HepG2 (cell line): Measurements from ENCODE around the gene TEX55. TPM values are rescaled to one million over a fixed set of nuclear protein-coding genes. Genes with fewer than 3 reads are reported as not detected.

Experiments
- ATAC-seq: fragments of 200-7000 bp; cut with Tn5 transposase; 3 replicates; pipeline ENCODE4 v1.9.1; 2020; ENCODE audit warnings: mild to moderate bottlenecking, moderate library complexity
- BruUV-seq: library from RNA; stranded (reverse); fragments of 400-500 nt; replicated peaks from 2 replicates; lab custom pipeline; 2021; lab: Mats Ljungman, UMichigan
- CTCF ChIA-PET: fragments of 300-600 bp; formaldehyde crosslinking; extraction: SDS; loops from one replicate; lab custom pipeline; 2021; ENCODE audit warnings: low total read pairs, inconsistent platforms, low intra/inter-chr PET ratio; lab: Yijun Ruan, JAX
- POLR2A ChIA-PET: fragments of 350-600 bp; sonication (Branson Sonifier 250); formaldehyde crosslinking; loops from one replicate; lab custom pipeline; 2020; ENCODE audit warnings: antibody characterized with exemption, inconsistent platforms; lab: Yijun Ruan, JAX
- DNase-seq: peaks from one replicate; pipeline ENCODE4 v3.0.0-alpha.2; 2015; ENCODE audit warnings: low spot score
- FAIRE-seq: peaks from 3 replicates; lab custom pipeline; 2011; peaks lifted over from hg19 to GRCh38; lab: Jason Lieb, UNC
- H2AFZ ChIP-seq: one replicate; pipeline ENCODE4 v1.6.1; 2011; ENCODE audit warnings: low read length, inconsistent platforms
- H3K27ac ChIP-seq: fragments of 300-600 bp; 3 replicates; pipeline ENCODE4 v1.8.0; 2011; ENCODE audit warnings: mixed run types, mild to moderate bottlenecking, mixed read lengths, low read length, inconsistent platforms; ENCODE audit not compliant: insufficient read depth; ENCODE audit errors: extremely low read length
- H3K27me3 ChIP-seq, 2 experiments: fragments of 200-600 bp in 1 of 2; 2 replicates in 1 of 2; 3 replicates in 1 of 2; pipeline versions ENCODE4 v1.6.0 to v1.8.0; 2011; ENCODE audit warnings: low read length in 2 of 2, mild to moderate bottlenecking in 2 of 2, moderate library complexity in 2 of 2, inconsistent platforms in 1 of 2; ENCODE audit not compliant: insufficient read depth in 2 of 2, control insufficient read depth in 1 of 2
- H3K36me3 ChIP-seq, 2 experiments: fragments of 200-600 bp in 1 of 2; replicated peaks in 1 of 2; 2 replicates in 1 of 2; 3 replicates in 1 of 2; pipeline versions ENCODE4 v1.5.1 to v1.8.0; 2011; ENCODE audit warnings: low read length in 2 of 2, inconsistent platforms in 1 of 2; ENCODE audit not compliant: insufficient read depth in 2 of 2, control insufficient read depth in 1 of 2
- H3K4me1 ChIP-seq: 2 replicates; pipeline ENCODE4 v1.5.1; 2012; ENCODE audit warnings: low read length, inconsistent platforms; ENCODE audit not compliant: insufficient read depth
- H3K4me2 ChIP-seq: 2 replicates; pipeline ENCODE4 v1.6.0; 2011; ENCODE audit warnings: low read depth, low read length, inconsistent platforms
- H3K4me3 ChIP-seq, 3 experiments: fragments of 200-600 bp in 1 of 3; sonication (generic), shearing (Covaris generic) in 1 of 3; replicated peaks in 1 of 3; 2 replicates each; pipeline ENCODE4 v1.5.1; 2011 to 2016; ENCODE audit warnings: low read length in 3 of 3, inconsistent platforms in 2 of 3, low read depth in 2 of 3, mild to moderate bottlenecking in 2 of 3, control low read depth in 1 of 3, mixed read lengths in 1 of 3; ENCODE audit not compliant: insufficient read depth in 1 of 3
- H3K79me2 ChIP-seq: one replicate; pipeline ENCODE4 v1.6.1; 2011; ENCODE audit warnings: low read length, inconsistent platforms; ENCODE audit not compliant: insufficient read depth
- H3K9ac ChIP-seq: 2 replicates; pipeline ENCODE4 v1.6.0; 2011; ENCODE audit warnings: mild to moderate bottlenecking, low read depth, low read length, inconsistent platforms; ENCODE audit not compliant: insufficient read depth
- H3K9me3 ChIP-seq: 2 replicates; pipeline ENCODE4 v1.5.1; 2012; ENCODE audit warnings: mild to moderate bottlenecking, low read length
- H4K20me1 ChIP-seq: 2 replicates; pipeline ENCODE4 v1.6.0; 2011; ENCODE audit warnings: inconsistent platforms, mild to moderate bottlenecking, low read length, moderate library complexity; ENCODE audit not compliant: insufficient read depth
- GPN1 ChIP-seq: sonication (generic); formaldehyde crosslinking; IDR thresholded peaks from 2 replicates; pipeline ENCODE4 v1.5.1; 2020; ENCODE audit warnings: missing genetic modification reagents, borderline replicate concordance
- IKZF4 ChIP-seq: sonication (generic); formaldehyde crosslinking; IDR thresholded peaks from 2 replicates; pipeline ENCODE4 v1.5.1; 2020; ENCODE audit warnings: borderline replicate concordance, mild to moderate bottlenecking, low read depth, missing genetic modification reagents; ENCODE audit errors: not compliant biosample characterization
- POLR2AphosphoS2 ChIP-seq: IDR thresholded peaks from 2 replicates; pipeline ENCODE4 v1.6.1; 2011; ENCODE audit warnings: low read depth, low read length, improper control_type of control experiment
- PRMT3 ChIP-seq: sonication (generic); formaldehyde crosslinking; IDR thresholded peaks from 2 replicates; pipeline ENCODE4 v1.8.1; 2022; ENCODE audit warnings: low read depth, mild to moderate bottlenecking, moderate library complexity, missing genetic modification reagents, borderline replicate concordance
- RFXAP ChIP-seq: sonication (generic); formaldehyde crosslinking; IDR thresholded peaks from 2 replicates; pipeline ENCODE4 v1.4.0; 2020; ENCODE audit warnings: missing genetic modification reagents, borderline replicate concordance
- SAFB2 ChIP-seq: sonication (generic); formaldehyde crosslinking; IDR thresholded peaks from 2 replicates; pipeline ENCODE4 v1.5.1; 2020; ENCODE audit warnings: missing genetic modification reagents, low read depth, mild to moderate bottlenecking, borderline replicate concordance
- SAP130 ChIP-seq: IDR thresholded peaks from 2 replicates; pipeline ENCODE4 v1.6.1; 2016; ENCODE audit warnings: low read depth
- SIN3A ChIP-seq: IDR thresholded peaks from 2 replicates; pipeline ENCODE4 v1.6.1; 2011; ENCODE audit warnings: low read depth, mild to moderate bottlenecking, control low read depth, low read length, borderline replicate concordance
- TCF12 ChIP-seq, 2 experiments: fragments of 450-650 bp in 1 of 2; sonication (generic) in 1 of 2; formaldehyde crosslinking in 1 of 2; IDR thresholded peaks; 2 replicates each; pipeline versions ENCODE4 v1.6.1 to v1.8.0; 2017 to 2022; ENCODE audit warnings: antibody characterized with exemption in 1 of 2, mild to moderate bottlenecking in 1 of 2, missing genetic modification reagents in 1 of 2, moderate library complexity in 1 of 2
- ZMYM2 ChIP-seq: sonication (generic); formaldehyde crosslinking; IDR thresholded peaks from 2 replicates; pipeline ENCODE4 v1.8.0; 2022; ENCODE audit warnings: mild to moderate bottlenecking, missing genetic modification reagents
- ZNF121 ChIP-seq: sonication (generic); formaldehyde crosslinking; IDR thresholded peaks from 2 replicates; pipeline ENCODE4 v1.5.0; 2020; ENCODE audit warnings: mild to moderate bottlenecking, missing genetic modification reagents
- ZNF207 ChIP-seq: fragments of 450-650 bp; IDR thresholded peaks from 2 replicates; pipeline ENCODE4 v1.6.1; 2016; ENCODE audit warnings: antibody characterized with exemption, borderline replicate concordance
- WGBS: methylation state at CpG from one replicate; pipeline ENCODE4 v1.1.6; 2017; ENCODE audit warnings: low lambda C conversion rate; 5-methylcytosine and 5-hydroxymethylcytosine counted together
- in situ Hi-C: cut with HindIII; loops from 2 replicates; pipeline ENCODE4 v1.10.0; 2017; ENCODE audit warnings: low pct_unique_long_range_greater_than_20kb; ENCODE audit not compliant: extremely low pct_ligation_motif_present
- intact Hi-C: fragments of 100-400 bp; cut with micrococcal nuclease; formaldehyde crosslinking; loops from one replicate; pipeline ENCODE4 v1.10.0; 2022; ENCODE audit not compliant: unreplicated experiment
- polyA plus RNA-seq, 8 experiments: library from polyadenylated mRNA; depleted of rRNA in 3 of 8; stranded (reverse) in 7 of 8; unstranded in 1 of 8; fragments of >200 nt; fragmentation: Illumina TruSeq in 4 of 8; extraction: Trizol in 4 of 8; gene quantifications; 2 replicates each; pipeline versions ENCODE4 v1.2.1 to v1.2.3, GENCODE V29; 2011 to 2016; ENCODE audit warnings: low read depth in 4 of 8, missing spikeins in 1 of 8, mixed read lengths in 1 of 8; ENCODE audit not compliant: insufficient read depth in 1 of 8
- total RNA-seq, 5 experiments: library from RNA; depleted of rRNA; stranded (reverse); fragments of >200 nt; fragmentation: Illumina TruSeq; extraction: Trizol; gene quantifications; 2 replicates each; pipeline ENCODE4 v1.2.3, GENCODE V29; 2016; ENCODE audit warnings: low read depth in 1 of 5
- TF ChIP-seq, protein P1 (sequence below): sonication (generic); formaldehyde crosslinking; IDR thresholded peaks from 2 replicates; pipeline ENCODE4 v1.4.0; 2020; ENCODE audit warnings: missing genetic modification reagents, borderline replicate concordance
- TF ChIP-seq, protein P2 (sequence below): sonication (generic); formaldehyde crosslinking; IDR thresholded peaks from 2 replicates; pipeline ENCODE4 v1.5.1; 2020; ENCODE audit warnings: missing genetic modification reagents, mild to moderate bottlenecking, borderline replicate concordance
- TF ChIP-seq, protein P3 (sequence below), 2 experiments: IDR thresholded peaks; 2 replicates each; pipeline ENCODE4 v1.6.1; 2011 to 2012; ENCODE audit warnings: low read length in 2 of 2, borderline replicate concordance in 1 of 2, low read depth in 1 of 2, mild to moderate bottlenecking in 1 of 2, moderate library complexity in 1 of 2

The TEX55 gene
- total and polyA plus RNA-seq, 2 of the 13 experiments (the other 11 are each of a cell fraction or from before 2014, with no cell fraction given) = not detected

DNA sequence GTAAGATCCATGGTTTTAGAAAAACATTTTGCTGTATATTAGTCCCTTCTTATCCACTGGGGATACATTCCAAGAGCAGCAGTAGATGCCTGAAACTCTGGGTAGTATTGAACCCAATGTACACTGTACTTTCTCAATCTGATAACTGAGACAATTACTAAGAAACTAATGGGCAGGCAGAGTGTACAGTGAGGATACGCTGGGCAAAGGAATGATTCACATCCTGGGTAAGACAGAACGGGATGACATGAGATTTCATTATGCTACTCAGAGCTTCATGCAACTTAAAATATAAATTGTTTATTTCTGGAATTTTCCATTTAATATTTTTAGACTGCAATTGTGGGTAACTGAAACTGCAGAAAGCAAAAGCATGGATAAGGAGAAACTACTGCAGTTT lies 46.2 kb upstream of the TEX55 start:
- Histone ChIP-seq H2AFZ (no peak overlapping the region), H3K9ac (no peak overlapping the region), H3K9me3 (no peaks in the 10 kb centered on the region), H3K36me3 (no peaks in the 10 kb centered on the region), H3K79me2 (no peaks in the 10 kb centered on the region), H3K4me2 (no peak overlapping the region), H4K20me1 (no peaks in the 10 kb centered on the region), H3K4me1 (no peaks in the 10 kb centered on the region), H3K4me3 (no peak overlapping the region), H3K27me3 (no peaks in the 10 kb centered on the region), H3K27ac (no peak overlapping the region)
- FAIRE-seq (no peak), ATAC-seq (no peak), DNase-seq (no peak)
- CTCF ChIA-PET = no interaction called here
- BruUV-seq = no TSS peak
- POLR2A ChIA-PET = no interaction called here
- TF ChIP-seq PRMT3 (CRISPR knock-in tag) (no peak), ZNF121 (CRISPR knock-in tag) (no peak), TCF12 (IDR thresholded peaks at IDR 0.05) (no peak), TCF12 (CRISPR knock-in tag; IDR thresholded peaks at IDR 0.05) (no peak), RFXAP (CRISPR knock-in tag) (no peak), ZMYM2 (CRISPR knock-in tag) (no peak), SAFB2 (CRISPR knock-in tag) (no peak), GPN1 (no peak), IKZF4 (CRISPR knock-in tag) (no peak), SIN3A (no peak), SAP130 (no peak), ZNF207 (no peak), POLR2AphosphoS2 (no peak)
- TF ChIP-seq, protein P1, sequence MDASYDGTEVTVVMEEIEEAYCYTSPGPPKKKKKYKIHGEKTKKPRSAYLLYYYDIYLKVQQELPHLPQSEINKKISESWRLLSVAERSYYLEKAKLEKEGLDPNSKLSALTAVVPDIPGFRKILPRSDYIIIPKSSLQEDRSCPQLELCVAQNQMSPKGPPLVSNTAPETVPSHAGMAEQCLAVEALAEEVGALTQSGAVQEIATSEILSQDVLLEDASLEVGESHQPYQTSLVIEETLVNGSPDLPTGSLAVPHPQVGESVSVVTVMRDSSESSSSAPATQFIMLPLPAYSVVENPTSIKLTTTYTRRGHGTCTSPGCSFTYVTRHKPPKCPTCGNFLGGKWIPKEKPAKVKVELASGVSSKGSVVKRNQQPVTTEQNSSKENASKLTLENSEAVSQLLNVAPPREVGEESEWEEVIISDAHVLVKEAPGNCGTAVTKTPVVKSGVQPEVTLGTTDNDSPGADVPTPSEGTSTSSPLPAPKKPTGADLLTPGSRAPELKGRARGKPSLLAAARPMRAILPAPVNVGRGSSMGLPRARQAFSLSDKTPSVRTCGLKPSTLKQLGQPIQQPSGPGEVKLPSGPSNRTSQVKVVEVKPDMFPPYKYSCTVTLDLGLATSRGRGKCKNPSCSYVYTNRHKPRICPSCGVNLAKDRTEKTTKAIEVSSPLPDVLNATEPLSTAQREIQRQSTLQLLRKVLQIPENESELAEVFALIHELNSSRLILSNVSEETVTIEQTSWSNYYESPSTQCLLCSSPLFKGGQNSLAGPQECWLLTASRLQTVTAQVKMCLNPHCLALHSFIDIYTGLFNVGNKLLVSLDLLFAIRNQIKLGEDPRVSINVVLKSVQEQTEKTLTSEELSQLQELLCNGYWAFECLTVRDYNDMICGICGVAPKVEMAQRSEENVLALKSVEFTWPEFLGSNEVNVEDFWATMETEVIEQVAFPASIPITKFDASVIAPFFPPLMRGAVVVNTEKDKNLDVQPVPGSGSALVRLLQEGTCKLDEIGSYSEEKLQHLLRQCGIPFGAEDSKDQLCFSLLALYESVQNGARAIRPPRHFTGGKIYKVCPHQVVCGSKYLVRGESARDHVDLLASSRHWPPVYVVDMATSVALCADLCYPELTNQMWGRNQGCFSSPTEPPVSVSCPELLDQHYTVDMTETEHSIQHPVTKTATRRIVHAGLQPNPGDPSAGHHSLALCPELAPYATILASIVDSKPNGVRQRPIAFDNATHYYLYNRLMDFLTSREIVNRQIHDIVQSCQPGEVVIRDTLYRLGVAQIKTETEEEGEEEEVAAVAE (CRISPR knock-in tag) = no peak
- TF ChIP-seq, protein P2, sequence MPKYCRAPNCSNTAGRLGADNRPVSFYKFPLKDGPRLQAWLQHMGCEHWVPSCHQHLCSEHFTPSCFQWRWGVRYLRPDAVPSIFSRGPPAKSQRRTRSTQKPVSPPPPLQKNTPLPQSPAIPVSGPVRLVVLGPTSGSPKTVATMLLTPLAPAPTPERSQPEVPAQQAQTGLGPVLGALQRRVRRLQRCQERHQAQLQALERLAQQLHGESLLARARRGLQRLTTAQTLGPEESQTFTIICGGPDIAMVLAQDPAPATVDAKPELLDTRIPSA (CRISPR knock-in tag) = no peak
- TF ChIP-seq, protein P3, sequence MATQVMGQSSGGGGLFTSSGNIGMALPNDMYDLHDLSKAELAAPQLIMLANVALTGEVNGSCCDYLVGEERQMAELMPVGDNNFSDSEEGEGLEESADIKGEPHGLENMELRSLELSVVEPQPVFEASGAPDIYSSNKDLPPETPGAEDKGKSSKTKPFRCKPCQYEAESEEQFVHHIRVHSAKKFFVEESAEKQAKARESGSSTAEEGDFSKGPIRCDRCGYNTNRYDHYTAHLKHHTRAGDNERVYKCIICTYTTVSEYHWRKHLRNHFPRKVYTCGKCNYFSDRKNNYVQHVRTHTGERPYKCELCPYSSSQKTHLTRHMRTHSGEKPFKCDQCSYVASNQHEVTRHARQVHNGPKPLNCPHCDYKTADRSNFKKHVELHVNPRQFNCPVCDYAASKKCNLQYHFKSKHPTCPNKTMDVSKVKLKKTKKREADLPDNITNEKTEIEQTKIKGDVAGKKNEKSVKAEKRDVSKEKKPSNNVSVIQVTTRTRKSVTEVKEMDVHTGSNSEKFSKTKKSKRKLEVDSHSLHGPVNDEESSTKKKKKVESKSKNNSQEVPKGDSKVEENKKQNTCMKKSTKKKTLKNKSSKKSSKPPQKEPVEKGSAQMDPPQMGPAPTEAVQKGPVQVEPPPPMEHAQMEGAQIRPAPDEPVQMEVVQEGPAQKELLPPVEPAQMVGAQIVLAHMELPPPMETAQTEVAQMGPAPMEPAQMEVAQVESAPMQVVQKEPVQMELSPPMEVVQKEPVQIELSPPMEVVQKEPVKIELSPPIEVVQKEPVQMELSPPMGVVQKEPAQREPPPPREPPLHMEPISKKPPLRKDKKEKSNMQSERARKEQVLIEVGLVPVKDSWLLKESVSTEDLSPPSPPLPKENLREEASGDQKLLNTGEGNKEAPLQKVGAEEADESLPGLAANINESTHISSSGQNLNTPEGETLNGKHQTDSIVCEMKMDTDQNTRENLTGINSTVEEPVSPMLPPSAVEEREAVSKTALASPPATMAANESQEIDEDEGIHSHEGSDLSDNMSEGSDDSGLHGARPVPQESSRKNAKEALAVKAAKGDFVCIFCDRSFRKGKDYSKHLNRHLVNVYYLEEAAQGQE (IDR thresholded peaks at IDR 0.05; ENCODE audit: borderline replicate concordance in 1 of 2, low read depth in 1 of 2, low read length in 2 of 2) = no peak
- intact Hi-C loops = no loop called here
- in situ Hi-C loops = loop anchor here (5.0 kb wide), 1 partner anchor 217 kb away; no protein-coding TSS in a partner anchor
- 5% methylated on average over 2 of the region's 2 CpGs for WGBS
